ENCODE measurements around the gene ALS2CL. TPM values are rescaled to one million over a fixed set of nuclear protein-coding genes. Genes with fewer than 3 reads are reported as not detected.

ALS2CL gene, protein sequence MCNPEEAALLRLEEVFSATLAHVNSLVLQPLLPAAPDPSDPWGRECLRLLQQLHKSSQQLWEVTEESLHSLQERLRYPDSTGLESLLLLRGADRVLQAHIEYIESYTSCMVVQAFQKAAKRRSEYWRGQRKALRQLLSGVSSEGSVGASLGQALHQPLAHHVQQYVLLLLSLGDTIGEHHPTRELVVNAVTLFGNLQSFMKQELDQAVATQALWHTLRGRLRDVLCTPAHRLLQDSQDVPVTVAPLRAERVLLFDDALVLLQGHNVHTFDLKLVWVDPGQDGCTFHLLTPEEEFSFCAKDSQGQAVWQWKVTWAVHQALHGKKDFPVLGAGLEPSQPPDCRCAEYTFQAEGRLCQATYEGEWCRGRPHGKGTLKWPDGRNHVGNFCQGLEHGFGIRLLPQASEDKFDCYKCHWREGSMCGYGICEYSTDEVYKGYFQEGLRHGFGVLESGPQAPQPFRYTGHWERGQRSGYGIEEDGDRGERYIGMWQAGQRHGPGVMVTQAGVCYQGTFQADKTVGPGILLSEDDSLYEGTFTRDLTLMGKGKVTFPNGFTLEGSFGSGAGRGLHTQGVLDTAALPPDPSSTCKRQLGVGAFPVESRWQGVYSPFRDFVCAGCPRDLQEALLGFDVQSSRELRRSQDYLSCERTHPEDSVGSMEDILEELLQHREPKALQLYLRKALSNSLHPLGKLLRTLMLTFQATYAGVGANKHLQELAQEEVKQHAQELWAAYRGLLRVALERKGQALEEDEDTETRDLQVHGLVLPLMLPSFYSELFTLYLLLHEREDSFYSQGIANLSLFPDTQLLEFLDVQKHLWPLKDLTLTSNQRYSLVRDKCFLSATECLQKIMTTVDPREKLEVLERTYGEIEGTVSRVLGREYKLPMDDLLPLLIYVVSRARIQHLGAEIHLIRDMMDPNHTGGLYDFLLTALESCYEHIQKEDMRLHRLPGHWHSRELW
- 4.9 and 5.0 TPM in 2 replicates for total RNA-seq (2021)
- long read RNA-seq, full-length matches to known transcripts: 7 of 20 reads
- long read RNA-seq, partial matches to known transcripts: 2 of 20 reads
- long read RNA-seq, other reads (novel, unspliced or antisense): 11 of 20 reads

DNA sequence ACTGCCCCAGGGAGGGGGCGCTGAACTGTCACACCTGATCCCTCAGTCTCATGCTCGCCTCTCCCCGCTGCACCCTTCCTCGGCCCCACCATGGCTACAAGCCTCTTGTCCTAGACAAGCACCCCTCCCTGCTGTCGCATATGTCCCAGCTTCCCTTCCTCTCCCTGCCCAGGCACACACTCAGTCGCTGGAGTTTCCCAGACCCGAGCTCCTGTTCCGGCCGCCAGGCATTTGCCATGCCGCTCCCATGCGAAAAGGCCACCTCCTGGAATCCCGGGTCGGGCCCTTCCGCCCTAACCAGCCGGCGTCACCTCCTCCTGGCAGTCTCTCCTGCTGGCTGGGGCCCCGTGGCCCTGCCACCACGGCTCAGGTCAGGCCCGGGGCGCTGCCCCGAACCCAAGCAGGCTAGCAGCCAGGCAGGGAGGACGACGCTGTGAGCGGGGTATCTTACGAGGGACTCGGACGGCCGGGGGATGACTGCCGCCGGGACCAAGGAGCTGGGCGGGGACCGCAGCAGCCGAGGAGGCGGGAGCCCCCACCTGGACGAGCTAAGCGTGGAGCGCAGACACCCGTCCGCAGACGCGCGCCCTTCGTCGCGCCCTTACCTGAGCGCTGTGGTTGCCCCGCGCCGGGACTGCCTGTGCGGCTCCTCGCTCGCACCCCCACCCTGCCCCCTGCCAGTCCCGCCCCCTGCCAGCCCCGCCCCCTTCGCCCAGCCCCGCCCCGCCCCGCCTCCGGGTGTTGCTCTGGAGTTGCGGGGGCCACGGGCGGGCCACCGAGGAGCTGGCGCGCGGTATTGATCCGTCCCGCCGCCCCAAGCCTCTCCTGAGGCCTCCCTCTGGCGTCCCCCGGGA is at the start of gene ALS2CL:
ALS2CL (minus strand) TSS at position 642 of the 854 bp plus-strand sequence. CDS start 4,239 bp downstream, outside the sequence.
- no peak within 1 kb of the TSS for H4K91ac ChIP-seq (ENCODE audit: insufficient read length, low read depth, low read length)
- Mint-ChIP-seq H3K27me3 (ENCODE audit: low read depth) (peaks cover 39% of the 10 kb centered on the region), H3K4me3 (peak within 1 kb of the TSS; percentile 66 to 82), H3K27ac (no peak within 1 kb of the TSS; a peak in 2 of 7 replicates), H3K9me3 (no peaks in the 10 kb centered on the region), H3K36me3 (ENCODE audit: insufficient read depth in 1 of 3, low read depth in 3 of 3) (no peaks in the 10 kb centered on the region; a peak in 1 of 7 replicates), H3K4me1 (peaks cover 14 to 17% of the 10 kb centered on the region in 2 experiments)
- H3K9me3 ChIP-seq (ENCODE audit: control insufficient read depth, low read depth, low read length): no peaks in the 10 kb centered on the region
- peak within 1 kb of the TSS; percentile 65 for H3K4me2 ChIP-seq (ENCODE audit: insufficient read depth, insufficient read length, low read length)
- H2AK5ac ChIP-seq (ENCODE audit: insufficient read length, low read length): no peak within 1 kb of the TSS
- H4K20me1 ChIP-seq (ENCODE audit: control insufficient read depth, insufficient read depth, insufficient read length): no peaks in the 10 kb centered on the region
- no peak within 1 kb of the TSS for H3K27ac ChIP-seq (ENCODE audit: insufficient read length, low read depth, low read length)
- WGBS (ENCODE audit: extremely low coverage, insufficient read length, low lambda C conversion rate): no CpG with 5 or more reads among the region's 71 CpGs
- TF ChIP-seq, protein P1, sequence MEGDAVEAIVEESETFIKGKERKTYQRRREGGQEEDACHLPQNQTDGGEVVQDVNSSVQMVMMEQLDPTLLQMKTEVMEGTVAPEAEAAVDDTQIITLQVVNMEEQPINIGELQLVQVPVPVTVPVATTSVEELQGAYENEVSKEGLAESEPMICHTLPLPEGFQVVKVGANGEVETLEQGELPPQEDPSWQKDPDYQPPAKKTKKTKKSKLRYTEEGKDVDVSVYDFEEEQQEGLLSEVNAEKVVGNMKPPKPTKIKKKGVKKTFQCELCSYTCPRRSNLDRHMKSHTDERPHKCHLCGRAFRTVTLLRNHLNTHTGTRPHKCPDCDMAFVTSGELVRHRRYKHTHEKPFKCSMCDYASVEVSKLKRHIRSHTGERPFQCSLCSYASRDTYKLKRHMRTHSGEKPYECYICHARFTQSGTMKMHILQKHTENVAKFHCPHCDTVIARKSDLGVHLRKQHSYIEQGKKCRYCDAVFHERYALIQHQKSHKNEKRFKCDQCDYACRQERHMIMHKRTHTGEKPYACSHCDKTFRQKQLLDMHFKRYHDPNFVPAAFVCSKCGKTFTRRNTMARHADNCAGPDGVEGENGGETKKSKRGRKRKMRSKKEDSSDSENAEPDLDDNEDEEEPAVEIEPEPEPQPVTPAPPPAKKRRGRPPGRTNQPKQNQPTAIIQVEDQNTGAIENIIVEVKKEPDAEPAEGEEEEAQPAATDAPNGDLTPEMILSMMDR (conservative IDR thresholded peaks at IDR 0.05): no peak; the same call in 2 of the 3 replicates
- no peak within 1 kb of the TSS for H4K5ac ChIP-seq (ENCODE audit: insufficient read length, low read depth, low read length)
- peak within 1 kb of the TSS; percentile 15 for H3K18ac ChIP-seq (ENCODE audit: insufficient read length, low read depth, low read length)
- H3K56ac ChIP-seq (ENCODE audit: insufficient read length, low read depth, low read length): no peak within 1 kb of the TSS
- no peak within 1 kb of the TSS for H3K9ac ChIP-seq (ENCODE audit: extremely low read depth, insufficient read length, low read length)
- H2BK20ac ChIP-seq (ENCODE audit: low read depth, low read length, poor library complexity, severe bottlenecking): no peak within 1 kb of the TSS
- no peak within 1 kb of the TSS for H3K4ac ChIP-seq (ENCODE audit: low read depth, low read length)
- DNase-seq: peak; percentile 77
- H3K23me2 ChIP-seq (ENCODE audit: insufficient read length, low read depth, low read length, poor library complexity, severe bottlenecking): peaks cover 8% of the 10 kb centered on the region
- H3K4me1 ChIP-seq (ENCODE audit: insufficient read depth, low read length): no peaks in the 10 kb centered on the region; the same call in 1 of the 2 replicates
- no peak within 1 kb of the TSS for H2BK12ac ChIP-seq (ENCODE audit: insufficient read length, low read depth, low read length)
- no peak within 1 kb of the TSS for H3T11ph ChIP-seq (ENCODE audit: low read length)
- H3K79me2 ChIP-seq (ENCODE audit: insufficient read depth, low read length): no peaks in the 10 kb centered on the region
- H3K14ac ChIP-seq (ENCODE audit: insufficient read depth, low read length): no peak within 1 kb of the TSS; the same call in 1 of the 2 replicates
- no peak within 1 kb of the TSS for H2BK15ac ChIP-seq (ENCODE audit: low read depth, low read length)
- no peak within 1 kb of the TSS for H2AFZ ChIP-seq (ENCODE audit: low read length)
- H4K8ac ChIP-seq (replicated peaks; ENCODE audit: insufficient read length, low read depth, low read length): no peak within 1 kb of the TSS
- no peaks in the 10 kb centered on the region for H3K79me1 ChIP-seq (ENCODE audit: insufficient read depth, low read depth, low read length, poor library complexity, severe bottlenecking)
- no peak within 1 kb of the TSS for H3K23ac ChIP-seq (ENCODE audit: insufficient read length, low read depth, low read length)
- peaks cover 4% of the 10 kb centered on the region; the same call in 1 of the 2 replicates for H3K27me3 ChIP-seq (ENCODE audit: insufficient read depth, low read length)
- H2BK5ac ChIP-seq (ENCODE audit: insufficient read length, low read length): no peak within 1 kb of the TSS
- no peak within 1 kb of the TSS for H2BK120ac ChIP-seq (ENCODE audit: low read depth, low read length, poor library complexity, severe bottlenecking)
